HL-60 (cell line): ENCODE results near the gene MYL6B.

Source experiments
- DNase-seq, 2 experiments: peaks; one replicate each; pipeline ENCODE4 v3.0.0-alpha.2; 2010 to 2020; ENCODE audit warnings: low read depth in 1 of 2, low spot score in 1 of 2
- H3K27ac ChIP-seq: fragments of 250-450 bp; sonication (Bioruptor Pico); replicated peaks from 2 replicates; pipeline ENCODE4 v1.5.1; 2020; ENCODE audit warnings: mild to moderate bottlenecking, moderate library complexity
- H3K27me3 ChIP-seq: fragments of 250-450 bp; sonication (Bioruptor Pico); 2 replicates; pipeline ENCODE4 v1.5.1; 2021; ENCODE audit warnings: mild to moderate bottlenecking, moderate library complexity; ENCODE audit not compliant: insufficient read depth, poor library complexity, severe bottlenecking
- H3K4me3 ChIP-seq: replicated peaks from 2 replicates; pipeline ENCODE4 v1.5.1; 2011; ENCODE audit warnings: mild to moderate bottlenecking, control low read depth, low read length; ENCODE audit not compliant: insufficient read depth
- GABPA ChIP-seq: IDR thresholded peaks from 2 replicates; pipeline ENCODE4 v1.6.1; 2012; ENCODE audit warnings: low read depth
- POLR2AphosphoS5 ChIP-seq: IDR thresholded peaks from 2 replicates; pipeline ENCODE4 v1.6.1; 2012; ENCODE audit warnings: low read depth
- REST ChIP-seq: IDR thresholded peaks from 2 replicates; pipeline ENCODE4 v1.6.1; 2012; ENCODE audit warnings: low read depth; ENCODE audit not compliant: insufficient replicate concordance
- SPI1 ChIP-seq: IDR thresholded peaks from 2 replicates; pipeline ENCODE4 v1.6.1; 2012; ENCODE audit warnings: low read depth, mild to moderate bottlenecking, borderline replicate concordance
- TF ChIP-seq, protein P1 (sequence below): IDR thresholded peaks from one replicate; pipeline ENCODE4 v1.5.1; 2011; ENCODE audit warnings: low read length, control low read depth, inconsistent platforms; ENCODE audit not compliant: insufficient read depth

MYL6B gene

DNA sequence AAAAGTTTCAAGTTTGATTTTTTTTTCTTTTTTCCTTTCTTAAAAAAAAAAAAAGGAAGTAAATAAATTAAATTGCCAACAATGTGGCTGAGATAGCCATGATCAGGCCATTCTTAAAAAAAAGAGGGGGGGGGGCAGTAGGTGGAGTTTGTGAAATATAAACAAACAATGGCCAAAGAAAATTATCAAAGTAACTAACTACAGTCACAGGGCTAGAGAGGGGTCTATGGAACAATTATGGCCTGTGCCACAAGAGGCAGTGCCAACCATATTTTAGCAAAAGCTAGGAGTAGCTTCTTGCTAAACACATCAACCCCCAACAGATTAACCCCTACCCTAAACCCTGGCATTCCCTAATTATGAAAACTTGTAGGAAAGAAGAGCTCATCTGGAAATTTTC is 53.1 kb downstream of the MYL6B start:
- no peak overlapping the region for H3K4me3 ChIP-seq
- DNase-seq, result no peak
- no peaks in the 10 kb centered on the region for H3K27me3 ChIP-seq
- no peak for TF ChIP-seq POLR2AphosphoS5
- TF ChIP-seq GABPA, result no peak
- TF ChIP-seq, protein P1, sequence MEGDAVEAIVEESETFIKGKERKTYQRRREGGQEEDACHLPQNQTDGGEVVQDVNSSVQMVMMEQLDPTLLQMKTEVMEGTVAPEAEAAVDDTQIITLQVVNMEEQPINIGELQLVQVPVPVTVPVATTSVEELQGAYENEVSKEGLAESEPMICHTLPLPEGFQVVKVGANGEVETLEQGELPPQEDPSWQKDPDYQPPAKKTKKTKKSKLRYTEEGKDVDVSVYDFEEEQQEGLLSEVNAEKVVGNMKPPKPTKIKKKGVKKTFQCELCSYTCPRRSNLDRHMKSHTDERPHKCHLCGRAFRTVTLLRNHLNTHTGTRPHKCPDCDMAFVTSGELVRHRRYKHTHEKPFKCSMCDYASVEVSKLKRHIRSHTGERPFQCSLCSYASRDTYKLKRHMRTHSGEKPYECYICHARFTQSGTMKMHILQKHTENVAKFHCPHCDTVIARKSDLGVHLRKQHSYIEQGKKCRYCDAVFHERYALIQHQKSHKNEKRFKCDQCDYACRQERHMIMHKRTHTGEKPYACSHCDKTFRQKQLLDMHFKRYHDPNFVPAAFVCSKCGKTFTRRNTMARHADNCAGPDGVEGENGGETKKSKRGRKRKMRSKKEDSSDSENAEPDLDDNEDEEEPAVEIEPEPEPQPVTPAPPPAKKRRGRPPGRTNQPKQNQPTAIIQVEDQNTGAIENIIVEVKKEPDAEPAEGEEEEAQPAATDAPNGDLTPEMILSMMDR, result no peak
- TF ChIP-seq SPI1, result no peak
- no peak for TF ChIP-seq REST
- H3K27ac ChIP-seq, result no peak overlapping the region

- no peak for TF ChIP-seq SPI1
- TF ChIP-seq, protein P1, result peak; percentile 75
- no peaks in the 10 kb centered on the region for H3K27me3 ChIP-seq
- DNase-seq, result peak in 1 of 2 experiments; percentile 62
- no peak overlapping the region for H3K4me3 ChIP-seq
- H3K27ac ChIP-seq, result no peak overlapping the region
Measured at GRCh38 chr12:56206452-56207166, 54.2 kb downstream of the MYL6B start.
